ENCODE measurements around the gene RREB1.

Gene RREB1

GRCh38 chr6:7137335-7138045 is 29.7 kb downstream of the RREB1 start:
- TF ChIP-seq ZNF600 (tag by site-specific recombination; IDR thresholded peaks at IDR 0.05): peak; percentile 22; the same call in 1 of the 2 replicates
- 0 out of 2 replicates have a peak, but pooled peaks have one; percentile 35 for TF ChIP-seq ZBTB17 (tag by site-specific recombination; IDR thresholded peaks at IDR 0.05)
- no peak for TF ChIP-seq ZNF214 (tag by site-specific recombination; IDR thresholded peaks at IDR 0.05; ENCODE audit: borderline replicate concordance)
- peak; percentile 74 for TF ChIP-seq ZNF513 (tag by site-specific recombination; IDR thresholded peaks at IDR 0.05)
- TF ChIP-seq PRDM1 (tag by site-specific recombination; IDR thresholded peaks at IDR 0.05): peak; percentile 52; the same call in 1 of the 2 replicates
- TF ChIP-seq ZNF660 (tag by site-specific recombination; IDR thresholded peaks at IDR 0.05): 0 out of 2 replicates have a peak, but pooled peaks have one; percentile 25
- TF ChIP-seq ZNF768 (tag by site-specific recombination; IDR thresholded peaks at IDR 0.05): no peak
- TF ChIP-seq ZNF529 (tag by site-specific recombination; IDR thresholded peaks at IDR 0.05; ENCODE audit: insufficient replicate concordance): no peak
- TF ChIP-seq FEZF1 (tag by site-specific recombination; IDR thresholded peaks at IDR 0.05): peak; percentile 41; the same call in 1 of the 2 replicates
- no peak for TF ChIP-seq ZBTB8A (tag by site-specific recombination; IDR thresholded peaks at IDR 0.05)
- 0 out of 2 replicates have a peak, but pooled peaks have one; percentile 32 for TF ChIP-seq ZNF366 (tag by site-specific recombination; conservative IDR thresholded peaks at IDR 0.05)
- TF ChIP-seq ZNF521 (tag by site-specific recombination; IDR thresholded peaks at IDR 0.05): no peak
- TF ChIP-seq ZBTB48 (tag by site-specific recombination; IDR thresholded peaks at IDR 0.05): no peak
- peak; percentile 16; the same call in 1 of the 2 replicates for TF ChIP-seq ZNF664 (tag by site-specific recombination; IDR thresholded peaks at IDR 0.05)
- ChIA-PET POLR2A (interaction anchor here (0.8 to 1.4 kb wide), 2 partner anchors 26 to 29 kb away, joined by 4 to 6 read pairs; no protein-coding TSS in a partner anchor), CTCF (interaction anchor here (0.5 to 2.4 kb wide), 4 partner anchors 26 to 451 kb away, joined by 3 to 9 read pairs (median 6); no protein-coding TSS in a partner anchor)
- Histone ChIP-seq H3K4me1 (ENCODE audit: control insufficient read depth, insufficient read depth, low read length) (peaks cover 13% of the 10 kb centered on the region), H3K36me3 (ENCODE audit: control insufficient read depth in 2 of 2, insufficient read depth in 1 of 2, low read length in 2 of 2) (no peaks in the 10 kb centered on the region), H3K4me3 (ENCODE audit: low read depth, low read length) (no peak overlapping the region), H3K9me3 (ENCODE audit: control insufficient read depth, insufficient read depth, low read depth, low read length) (no peaks in the 10 kb centered on the region), H3K27ac (ENCODE audit: extremely low read depth, low read depth, low read length) (no peak overlapping the region)

- ChIA-PET CTCF (interaction anchor here (1.4 to 2.4 kb wide), 3 partner anchors 27 to 106 kb away, joined by 4 to 9 read pairs (median 8); no protein-coding TSS in a partner anchor), POLR2A (interaction anchor here (0.8 to 1.4 kb wide), 2 partner anchors 27 to 30 kb away, joined by 4 to 6 read pairs; no protein-coding TSS in a partner anchor)
- Histone ChIP-seq H3K4me3 (ENCODE audit: low read depth, low read length) (no peak overlapping the region), H3K9me3 (ENCODE audit: control insufficient read depth, insufficient read depth, low read depth, low read length) (no peaks in the 10 kb centered on the region), H3K4me1 (ENCODE audit: control insufficient read depth, insufficient read depth, low read length) (peaks cover 13% of the 10 kb centered on the region), H3K27ac (ENCODE audit: extremely low read depth, low read depth, low read length) (no peak overlapping the region), H3K36me3 (ENCODE audit: control insufficient read depth in 2 of 2, insufficient read depth in 1 of 2, low read length in 2 of 2) (no peaks in the 10 kb centered on the region)
- TF ChIP-seq ZSCAN5A (tag by site-specific recombination; IDR thresholded peaks at IDR 0.05): no peak
- TF ChIP-seq KLF17 (tag by site-specific recombination; IDR thresholded peaks at IDR 0.05): no peak
- peak; percentile 26; the same call in 1 of the 2 replicates for TF ChIP-seq SP2 (tag by site-specific recombination; IDR thresholded peaks at IDR 0.05)
- peak; percentile 62 for TF ChIP-seq PRDM6 (tag by site-specific recombination; IDR thresholded peaks at IDR 0.05)
- no peak for TF ChIP-seq GLI2 (tag by site-specific recombination; IDR thresholded peaks at IDR 0.05; ENCODE audit: borderline replicate concordance, low read depth)
- TF ChIP-seq AEBP2 (tag by site-specific recombination; IDR thresholded peaks at IDR 0.05; ENCODE audit: borderline replicate concordance): no peak
- TF ChIP-seq ZNF426 (tag by site-specific recombination; IDR thresholded peaks at IDR 0.05): no peak
- TF ChIP-seq ZNF121 (tag by site-specific recombination; IDR thresholded peaks at IDR 0.05): no peak
- no peak for TF ChIP-seq ZNF114 (tag by site-specific recombination; IDR thresholded peaks at IDR 0.05)
- no peak for TF ChIP-seq KLF7 (tag by site-specific recombination; IDR thresholded peaks at IDR 0.05; ENCODE audit: borderline replicate concordance)
- TF ChIP-seq ZSCAN23 (tag by site-specific recombination; IDR thresholded peaks at IDR 0.05): no peak
- no peak for TF ChIP-seq BCL11A (tag by site-specific recombination; IDR thresholded peaks at IDR 0.05; ENCODE audit: low read depth)
- TF ChIP-seq SCRT2 (tag by site-specific recombination; IDR thresholded peaks at IDR 0.05): no peak
- TF ChIP-seq ZFHX2 (tag by site-specific recombination; conservative IDR thresholded peaks at IDR 0.05): no peak
Measured at GRCh38 chr6:7138046-7138531, 30.3 kb downstream of the RREB1 start.
